Measurements from ENCODE around the gene MEF2C. TPM values are rescaled to one million over a fixed set of nuclear protein-coding genes. Genes with fewer than 3 reads are reported as not detected.
A peak's percentile ranks its signal among the peaks of the same experiment; 100 is the strongest.

Gene MEF2C
- total and polyA plus RNA-seq, 2 experiments from 2014 or later: 0.97 to 1.6 TPM

DNA sequence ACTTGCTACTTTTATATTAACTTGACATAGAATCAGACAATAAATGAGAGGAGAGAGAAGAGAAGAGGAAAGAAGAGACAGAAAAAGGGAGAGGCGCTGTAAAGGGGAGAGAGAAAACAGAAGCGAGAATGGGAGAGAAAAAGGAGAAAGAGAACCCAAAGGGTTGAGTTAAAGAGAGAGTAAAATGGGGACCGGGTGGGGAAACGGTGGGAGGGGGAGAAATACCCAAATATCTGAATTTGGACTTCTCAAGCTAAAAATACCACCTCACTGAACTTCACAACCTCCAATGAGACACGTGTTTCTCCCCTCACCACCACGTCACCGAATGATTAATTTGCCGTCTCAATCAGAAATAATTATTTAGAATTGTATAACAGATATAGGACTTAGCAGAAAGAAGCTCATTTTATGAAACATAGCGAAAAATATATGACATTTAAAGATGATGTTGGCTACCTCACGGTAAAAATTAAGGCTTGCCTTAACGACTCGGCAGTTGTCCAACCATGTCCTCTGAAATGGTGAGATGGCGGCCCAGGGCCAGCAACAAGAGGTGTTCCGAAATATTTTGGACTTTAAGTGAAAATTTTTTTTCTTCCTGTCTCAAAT is 204.1 kb downstream of the MEF2C start:
- H3K27me3 Mint-ChIP-seq (ENCODE audit: insufficient read depth, low read depth, poor library complexity): peaks cover 96% of the 10 kb centered on the region
- Histone ChIP-seq H3K4me1 (ENCODE audit: insufficient read depth) (peaks cover 64% of the 10 kb centered on the region), H3K79me2 (replicated peaks; ENCODE audit: insufficient read depth) (no peaks in the 10 kb centered on the region), H3K9me2 (ENCODE audit: insufficient read depth) (no peaks in the 10 kb centered on the region), H3F3A (replicated peaks; ENCODE audit: low read depth) (peaks cover 18% of the 10 kb centered on the region), H4K20me1 (replicated peaks; ENCODE audit: insufficient read depth) (peaks cover 6% of the 10 kb centered on the region; the same call in 1 of the 2 replicates), H3K36me3 (ENCODE audit: insufficient read depth) (no peaks in the 10 kb centered on the region), H3K27me3 (ENCODE audit: insufficient read depth) (peaks cover 98% of the 10 kb centered on the region), H2AFZ (no peak overlapping the region), H3K4me2 (peak overlapping the region; percentile 78), H3K27ac (ENCODE audit: low read depth) (no peak overlapping the region), H3K4me3 (peak overlapping the region; percentile 57)
- H3K36me3 Mint-ChIP-seq (ENCODE audit: low read depth): no peaks in the 10 kb centered on the region; the same call in 2 of the 3 replicates
- DNase-seq (ENCODE audit: low spot score): no peak
- H3K4me3 Mint-ChIP-seq: peak overlapping the region; percentile 62
- H3K9me3 Mint-ChIP-seq: no peaks in the 10 kb centered on the region
- no peak overlapping the region for H3K27ac Mint-ChIP-seq
- no peak for ATAC-seq
- TF ChIP-seq EZH2 (IDR thresholded peaks at IDR 0.05; ENCODE audit: low read depth, unreplicated experiment): peak; percentile 89
- TF ChIP-seq, protein P1, sequence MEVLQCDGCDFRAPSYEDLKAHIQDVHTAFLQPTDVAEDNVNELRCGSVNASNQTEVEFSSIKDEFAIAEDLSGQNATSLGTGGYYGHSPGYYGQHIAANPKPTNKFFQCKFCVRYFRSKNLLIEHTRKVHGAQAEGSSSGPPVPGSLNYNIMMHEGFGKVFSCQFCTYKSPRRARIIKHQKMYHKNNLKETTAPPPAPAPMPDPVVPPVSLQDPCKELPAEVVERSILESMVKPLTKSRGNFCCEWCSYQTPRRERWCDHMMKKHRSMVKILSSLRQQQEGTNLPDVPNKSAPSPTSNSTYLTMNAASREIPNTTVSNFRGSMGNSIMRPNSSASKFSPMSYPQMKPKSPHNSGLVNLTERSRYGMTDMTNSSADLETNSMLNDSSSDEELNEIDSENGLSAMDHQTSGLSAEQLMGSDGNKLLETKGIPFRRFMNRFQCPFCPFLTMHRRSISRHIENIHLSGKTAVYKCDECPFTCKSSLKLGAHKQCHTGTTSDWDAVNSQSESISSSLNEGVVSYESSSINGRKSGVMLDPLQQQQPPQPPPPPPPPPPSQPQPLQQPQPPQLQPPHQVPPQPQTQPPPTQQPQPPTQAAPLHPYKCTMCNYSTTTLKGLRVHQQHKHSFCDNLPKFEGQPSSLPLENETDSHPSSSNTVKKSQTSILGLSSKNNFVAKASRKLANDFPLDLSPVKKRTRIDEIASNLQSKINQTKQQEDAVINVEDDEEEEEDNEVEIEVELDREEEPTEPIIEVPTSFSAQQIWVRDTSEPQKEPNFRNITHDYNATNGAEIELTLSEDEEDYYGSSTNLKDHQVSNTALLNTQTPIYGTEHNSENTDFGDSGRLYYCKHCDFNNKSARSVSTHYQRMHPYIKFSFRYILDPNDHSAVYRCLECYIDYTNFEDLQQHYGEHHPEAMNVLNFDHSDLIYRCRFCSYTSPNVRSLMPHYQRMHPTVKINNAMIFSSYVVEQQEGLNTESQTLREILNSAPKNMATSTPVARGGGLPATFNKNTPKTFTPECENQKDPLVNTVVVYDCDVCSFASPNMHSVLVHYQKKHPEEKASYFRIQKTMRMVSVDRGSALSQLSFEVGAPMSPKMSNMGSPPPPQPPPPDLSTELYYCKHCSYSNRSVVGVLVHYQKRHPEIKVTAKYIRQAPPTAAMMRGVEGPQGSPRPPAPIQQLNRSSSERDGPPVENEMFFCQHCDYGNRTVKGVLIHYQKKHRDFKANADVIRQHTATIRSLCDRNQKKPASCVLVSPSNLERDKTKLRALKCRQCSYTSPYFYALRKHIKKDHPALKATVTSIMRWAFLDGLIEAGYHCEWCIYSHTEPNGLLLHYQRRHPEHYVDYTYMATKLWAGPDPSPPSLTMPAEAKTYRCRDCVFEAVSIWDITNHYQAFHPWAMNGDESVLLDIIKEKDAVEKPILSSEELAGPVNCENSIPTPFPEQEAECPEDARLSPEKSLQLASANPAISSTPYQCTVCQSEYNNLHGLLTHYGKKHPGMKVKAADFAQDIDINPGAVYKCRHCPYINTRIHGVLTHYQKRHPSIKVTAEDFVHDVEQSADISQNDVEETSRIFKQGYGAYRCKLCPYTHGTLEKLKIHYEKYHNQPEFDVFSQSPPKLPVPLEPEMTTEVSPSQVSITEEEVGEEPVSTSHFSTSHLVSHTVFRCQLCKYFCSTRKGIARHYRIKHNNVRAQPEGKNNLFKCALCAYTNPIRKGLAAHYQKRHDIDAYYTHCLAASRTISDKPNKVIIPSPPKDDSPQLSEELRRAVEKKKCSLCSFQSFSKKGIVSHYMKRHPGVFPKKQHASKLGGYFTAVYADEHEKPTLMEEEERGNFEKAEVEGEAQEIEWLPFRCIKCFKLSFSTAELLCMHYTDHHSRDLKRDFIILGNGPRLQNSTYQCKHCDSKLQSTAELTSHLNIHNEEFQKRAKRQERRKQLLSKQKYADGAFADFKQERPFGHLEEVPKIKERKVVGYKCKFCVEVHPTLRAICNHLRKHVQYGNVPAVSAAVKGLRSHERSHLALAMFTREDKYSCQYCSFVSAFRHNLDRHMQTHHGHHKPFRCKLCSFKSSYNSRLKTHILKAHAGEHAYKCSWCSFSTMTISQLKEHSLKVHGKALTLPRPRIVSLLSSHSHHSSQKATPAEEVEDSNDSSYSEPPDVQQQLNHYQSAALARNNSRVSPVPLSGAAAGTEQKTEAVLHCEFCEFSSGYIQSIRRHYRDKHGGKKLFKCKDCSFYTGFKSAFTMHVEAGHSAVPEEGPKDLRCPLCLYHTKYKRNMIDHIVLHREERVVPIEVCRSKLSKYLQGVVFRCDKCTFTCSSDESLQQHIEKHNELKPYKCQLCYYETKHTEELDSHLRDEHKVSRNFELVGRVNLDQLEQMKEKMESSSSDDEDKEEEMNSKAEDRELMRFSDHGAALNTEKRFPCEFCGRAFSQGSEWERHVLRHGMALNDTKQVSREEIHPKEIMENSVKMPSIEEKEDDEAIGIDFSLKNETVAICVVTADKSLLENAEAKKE (CRISPR knock-in tag; IDR thresholded peaks at IDR 0.05): no peak
- H3K4me1 Mint-ChIP-seq: peaks cover 48% of the 10 kb centered on the region

DNA sequence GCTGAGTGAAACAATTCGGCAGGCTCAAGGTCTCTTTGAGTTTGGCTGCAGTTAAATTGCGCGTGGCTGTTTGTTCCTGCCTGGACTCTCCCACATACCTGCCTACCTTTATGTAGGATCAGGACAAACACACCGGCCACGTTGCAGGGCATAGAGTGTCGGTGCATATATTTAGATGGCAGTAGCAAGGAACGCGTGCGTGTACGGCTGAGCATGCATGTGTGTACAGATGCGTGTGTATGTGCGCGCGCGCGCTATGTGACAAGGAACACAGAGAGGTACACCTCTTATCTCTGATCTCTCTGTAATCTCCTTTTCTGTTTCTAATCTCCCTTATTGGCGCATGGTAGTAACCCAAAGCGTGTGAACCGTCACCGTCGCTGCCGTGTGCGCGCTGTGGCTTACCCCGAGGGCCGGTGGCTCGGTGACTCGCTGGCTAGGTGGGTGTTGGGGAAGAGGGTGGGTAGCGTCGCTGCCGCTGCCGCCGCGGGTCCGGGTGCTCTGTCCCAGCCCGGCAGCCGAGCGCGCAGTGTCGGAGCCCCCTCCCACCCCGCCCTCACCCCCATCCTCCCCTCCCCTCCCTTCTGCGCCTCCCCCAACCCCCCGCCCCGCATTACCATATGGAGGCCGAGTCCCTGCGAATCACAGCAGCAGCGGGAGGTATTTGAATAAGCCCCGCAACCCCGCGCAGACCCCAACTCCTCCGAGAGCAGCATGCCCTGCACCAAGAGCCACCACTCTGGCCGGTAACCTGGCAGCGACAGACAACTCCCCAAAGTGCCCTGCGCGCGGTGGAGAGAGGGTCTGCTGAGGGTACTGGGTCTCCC is 204.8 kb downstream of the MEF2C start:
- Histone ChIP-seq H3K27ac (ENCODE audit: low read depth) (no peak overlapping the region), H4K20me1 (replicated peaks; ENCODE audit: insufficient read depth) (peaks cover 6% of the 10 kb centered on the region; the same call in 1 of the 2 replicates), H3K4me1 (ENCODE audit: insufficient read depth) (peaks cover 65% of the 10 kb centered on the region), H3K36me3 (ENCODE audit: insufficient read depth) (no peaks in the 10 kb centered on the region), H3K4me3 (peak overlapping the region; percentile 57), H3F3A (replicated peaks; ENCODE audit: low read depth) (peaks cover 18% of the 10 kb centered on the region), H2AFZ (no peak overlapping the region), H3K4me2 (peak overlapping the region; percentile 78), H3K27me3 (ENCODE audit: insufficient read depth) (peaks cover 98% of the 10 kb centered on the region), H3K9me2 (ENCODE audit: insufficient read depth) (no peaks in the 10 kb centered on the region), H3K79me2 (replicated peaks; ENCODE audit: insufficient read depth) (no peaks in the 10 kb centered on the region)
- peaks cover 96% of the 10 kb centered on the region for H3K27me3 Mint-ChIP-seq (ENCODE audit: insufficient read depth, low read depth, poor library complexity)
- peak; percentile 73 for DNase-seq (ENCODE audit: low spot score)
- peak overlapping the region; percentile 62 for H3K4me3 Mint-ChIP-seq
- H3K9me3 Mint-ChIP-seq: no peaks in the 10 kb centered on the region
- TF ChIP-seq ZNF114 (CRISPR knock-in tag; IDR thresholded peaks at IDR 0.05) (no peak), EZH2 (IDR thresholded peaks at IDR 0.05; ENCODE audit: low read depth, unreplicated experiment) (peak; percentile 77), EZH2phosphoT487 (IDR thresholded peaks at IDR 0.05; ENCODE audit: unreplicated experiment) (peak; percentile 63)
- no peaks in the 10 kb centered on the region; the same call in 2 of the 3 replicates for H3K36me3 Mint-ChIP-seq (ENCODE audit: low read depth)
- no peak overlapping the region for H3K27ac Mint-ChIP-seq
- ATAC-seq: no peak; the same call in 2 of the 3 replicates
- H3K4me1 Mint-ChIP-seq: peaks cover 48% of the 10 kb centered on the region
